Lung (tissue), 12 donors: ENCODE measurements around the gene XYLT1. TPM values are rescaled to one million over a fixed set of nuclear protein-coding genes. Genes with fewer than 3 reads are reported as not detected.

Experiments
- ATAC-seq: fragments of 200-7000 bp; cut with Tn5 transposase; one replicate; pipeline ENCODE4 v1.9.1; 2020; ENCODE audit warnings: moderate number of reproducible peaks; ENCODE audit not compliant: insufficient read depth, low FRiP score
- DNase-seq, 3 donors: peaks; one replicate each; pipeline ENCODE4 v3.0.0-alpha.2; 2013 to 2017
- H3K27ac ChIP-seq, 2 donors: one replicate each; pipeline ENCODE4 v1.5.1; 2013; ENCODE audit warnings: mild to moderate bottlenecking in 2 of 2, moderate library complexity in 2 of 2, control low read depth in 1 of 2, inconsistent platforms in 1 of 2, low read depth in 1 of 2, low read length in 1 of 2
- H3K27me3 ChIP-seq, 3 donors: one replicate each; pipeline ENCODE4 v1.5.1; 2013; ENCODE audit warnings: low read length in 2 of 3; ENCODE audit not compliant: control insufficient read depth in 3 of 3, insufficient read depth in 3 of 3
- H3K36me3 ChIP-seq, 4 donors: one replicate each; pipeline ENCODE4 v1.5.1; 2013; ENCODE audit warnings: low read length in 4 of 4, mild to moderate bottlenecking in 1 of 4, moderate library complexity in 1 of 4; ENCODE audit not compliant: control insufficient read depth in 4 of 4, insufficient read depth in 4 of 4
- H3K4me1 ChIP-seq, 5 donors: one replicate each; pipeline ENCODE4 v1.5.1; 2013; ENCODE audit warnings: low read length in 5 of 5, mild to moderate bottlenecking in 2 of 5, moderate library complexity in 1 of 5; ENCODE audit not compliant: control insufficient read depth in 5 of 5, insufficient read depth in 5 of 5
- H3K4me3 ChIP-seq: one replicate; pipeline ENCODE4 v1.5.1; 2013; ENCODE audit warnings: mild to moderate bottlenecking, control low read depth, moderate library complexity
- H3K9ac ChIP-seq, 2 donors: one replicate each; pipeline ENCODE4 v1.5.1; 2013; ENCODE audit warnings: low read length in 2 of 2, control low read depth in 1 of 2; ENCODE audit not compliant: insufficient read depth in 1 of 2
- H3K9me3 ChIP-seq, 4 donors: one replicate each; pipeline ENCODE4 v1.5.1; 2013; ENCODE audit warnings: low read length in 3 of 4, mild to moderate bottlenecking in 1 of 4, moderate library complexity in 1 of 4; ENCODE audit not compliant: control insufficient read depth in 4 of 4, insufficient read depth in 3 of 4
- WGBS, 2 donors: extraction: QIAGEN DNeasy Blood & Tissue Kit; methylation state at CpG; one replicate each; pipeline ENCODE4 v1.1.7; 2013; 5-methylcytosine and 5-hydroxymethylcytosine counted together
- polyA plus RNA-seq, 2 donors: library from polyadenylated mRNA; stranded (reverse); fragments of 200-250 nt; gene quantifications; one replicate each; pipeline ENCODE4 v1.2.1, GENCODE V29; 2013
- total RNA-seq, 2 donors: library from RNA; depleted of rRNA in 1 of 2; stranded (reverse); fragments of >200 nt in 1 of 2; gene quantifications; one replicate each; pipeline ENCODE4 v1.2.1, GENCODE V29; 2014 to 2021
- TF ChIP-seq, protein P1 (sequence below): IDR thresholded peaks from 2 replicates; pipeline ENCODE4 v1.5.1; 2012; ENCODE audit warnings: mild to moderate bottlenecking; ENCODE audit errors: control extremely low read depth, extremely low read depth
- donor health status: control.
- donor health status: control.
- donor health status: Bipolar disorder and iron deficiency.
- donor health status: healthy.
- donor health status: DM: yes; HTN: yes; CAD: no.

The XYLT1 gene
- total and polyA plus RNA-seq, 4 donors = 1.4 to 11.5 (median 6.9) TPM

DNA sequence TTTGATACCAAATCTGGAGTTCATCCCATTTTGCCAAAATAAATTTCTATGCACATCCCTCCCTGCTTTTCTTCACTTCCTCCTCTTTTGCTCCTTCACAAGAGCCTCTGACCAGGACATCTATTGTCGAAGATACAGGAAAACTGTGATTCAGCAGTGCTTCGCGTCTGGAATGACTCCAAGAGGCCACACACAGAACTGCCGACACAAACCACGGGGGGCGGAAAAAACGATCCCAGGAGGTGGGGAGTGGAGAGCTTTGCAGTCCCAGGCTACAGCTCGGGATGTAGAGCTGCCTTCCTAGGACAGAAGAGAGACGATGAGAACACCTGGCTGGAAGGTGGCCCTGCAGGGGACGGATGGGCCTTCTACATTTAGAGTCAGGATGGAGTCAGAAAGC is 102.8 kb downstream of the XYLT1 start:
- Histone ChIP-seq H3K4me3 (no peak overlapping the region), H3K9me3 (no peaks in the 10 kb centered on the region), H3K36me3 (no peaks in the 10 kb centered on the region), H3K4me1 (peaks cover 3 to 52% (median 16%) of the 10 kb centered on the region in 5 donors), H3K9ac (no peak overlapping the region), H3K27me3 (no peaks in the 10 kb centered on the region), H3K27ac (peak overlapping the region in 1 of 2 donors; percentile 0)
- WGBS, 2 donors = 23 to 40% methylated on average over 10 of the region's 10 CpGs
- ATAC-seq (no peak), DNase-seq (peak; percentile 68 to 88 (median 80))
- TF ChIP-seq, protein P1, sequence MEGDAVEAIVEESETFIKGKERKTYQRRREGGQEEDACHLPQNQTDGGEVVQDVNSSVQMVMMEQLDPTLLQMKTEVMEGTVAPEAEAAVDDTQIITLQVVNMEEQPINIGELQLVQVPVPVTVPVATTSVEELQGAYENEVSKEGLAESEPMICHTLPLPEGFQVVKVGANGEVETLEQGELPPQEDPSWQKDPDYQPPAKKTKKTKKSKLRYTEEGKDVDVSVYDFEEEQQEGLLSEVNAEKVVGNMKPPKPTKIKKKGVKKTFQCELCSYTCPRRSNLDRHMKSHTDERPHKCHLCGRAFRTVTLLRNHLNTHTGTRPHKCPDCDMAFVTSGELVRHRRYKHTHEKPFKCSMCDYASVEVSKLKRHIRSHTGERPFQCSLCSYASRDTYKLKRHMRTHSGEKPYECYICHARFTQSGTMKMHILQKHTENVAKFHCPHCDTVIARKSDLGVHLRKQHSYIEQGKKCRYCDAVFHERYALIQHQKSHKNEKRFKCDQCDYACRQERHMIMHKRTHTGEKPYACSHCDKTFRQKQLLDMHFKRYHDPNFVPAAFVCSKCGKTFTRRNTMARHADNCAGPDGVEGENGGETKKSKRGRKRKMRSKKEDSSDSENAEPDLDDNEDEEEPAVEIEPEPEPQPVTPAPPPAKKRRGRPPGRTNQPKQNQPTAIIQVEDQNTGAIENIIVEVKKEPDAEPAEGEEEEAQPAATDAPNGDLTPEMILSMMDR = no peak

DNA sequence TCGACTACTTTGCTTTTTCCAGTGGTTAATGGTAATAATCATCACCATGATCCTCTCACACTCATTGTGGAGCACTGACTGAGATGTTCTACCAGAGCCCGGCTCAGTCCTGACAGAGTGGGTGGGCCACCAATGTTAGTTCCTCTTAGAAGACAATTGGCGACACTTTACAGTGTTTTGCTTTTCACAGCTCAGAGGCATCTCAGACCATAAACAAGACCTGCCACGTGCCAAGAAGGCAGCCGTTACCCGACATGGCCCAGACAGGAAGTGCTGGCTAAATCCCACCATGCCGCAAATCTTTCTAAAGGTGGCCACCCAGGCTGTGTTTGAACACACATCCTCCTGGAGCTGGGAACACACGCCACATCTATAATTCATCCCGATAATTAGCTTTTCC is 103.7 kb downstream of the XYLT1 start:
- peak overlapping the region in 1 of 2 donors; percentile 41 for H3K27ac ChIP-seq
- TF ChIP-seq, protein P1 = no peak
- peaks cover 3 to 52% (median 16%) of the 10 kb centered on the region in 5 donors for H3K4me1 ChIP-seq
- no peaks in the 10 kb centered on the region for H3K9me3 ChIP-seq
- H3K4me3 ChIP-seq = no peak overlapping the region
- DNase-seq (peak in 2 of 3 donors; percentile 39 to 47), ATAC-seq (no peak)
- no peak overlapping the region for H3K9ac ChIP-seq
- no peaks in the 10 kb centered on the region for H3K36me3 ChIP-seq
- 30 to 50% methylated on average over 9 of the region's 9 CpGs for WGBS, 2 donors
- H3K27me3 ChIP-seq = no peaks in the 10 kb centered on the region

DNA sequence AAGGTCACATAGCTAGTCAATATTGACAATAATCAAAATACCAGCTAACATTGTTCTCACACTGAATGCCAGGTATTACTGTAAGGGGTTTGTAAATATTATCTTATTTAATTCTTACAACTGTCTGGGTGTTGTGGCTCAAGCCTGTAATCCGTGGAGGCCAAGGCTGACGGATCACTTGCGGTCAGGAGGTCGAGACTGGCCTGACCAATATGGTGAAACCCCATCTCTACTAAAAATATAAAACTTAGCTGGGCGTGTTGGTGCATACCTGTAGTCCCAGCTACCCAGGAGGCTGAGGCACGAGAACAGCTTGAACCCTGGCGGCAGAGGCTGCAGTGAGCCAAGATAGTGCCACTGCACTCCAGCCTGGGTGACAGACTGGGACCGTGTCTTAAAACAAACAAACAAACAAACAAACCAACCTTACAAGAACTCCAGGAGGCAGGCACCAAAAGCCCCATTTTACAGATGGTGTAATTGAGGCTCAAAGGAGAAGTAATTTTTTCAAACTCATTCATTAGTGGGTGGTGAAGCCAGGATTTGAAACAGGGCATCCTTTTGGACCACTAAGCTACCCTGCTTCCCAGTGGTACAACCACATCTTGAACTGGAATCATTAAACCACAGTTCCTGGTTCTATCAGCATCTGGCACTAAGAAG is 104.3 kb downstream of the XYLT1 start:
- Histone ChIP-seq H3K36me3 (no peaks in the 10 kb centered on the region), H3K9ac (no peak overlapping the region), H3K27ac (no peak overlapping the region), H3K4me3 (no peak overlapping the region), H3K27me3 (no peaks in the 10 kb centered on the region), H3K4me1 (peaks cover 3 to 52% (median 16%) of the 10 kb centered on the region in 5 donors), H3K9me3 (no peaks in the 10 kb centered on the region)
- 79 to 88% methylated on average over 8 of the region's 8 CpGs for WGBS, 2 donors
- TF ChIP-seq, protein P1 = no peak
- ATAC-seq = no peak
- no peak for DNase-seq
